ENCODE data around the gene JUP. TPM values are rescaled to one million over a fixed set of nuclear protein-coding genes. Genes with fewer than 3 reads are reported as not detected.

JUP gene
- polyA plus RNA-seq, 1 donor from 2014 or later = 46.1 TPM

- H3K27ac ChIP-seq (ENCODE audit: low read length) = no peak overlapping the region
Measured at GRCh38 chr17:41773731-41774193, 12.7 kb downstream of the JUP start.

GRCh38 chr17:41773190-41773588, 13.3 kb downstream of the JUP start:
- Histone ChIP-seq H3K9me3 (ENCODE audit: low read length) (no peaks in the 10 kb centered on the region), H3K27me3 (ENCODE audit: insufficient read depth, low read depth, low read length) (no peaks in the 10 kb centered on the region), H3K27ac (ENCODE audit: low read length) (no peak overlapping the region), H3K36me3 (ENCODE audit: insufficient read depth, low read length) (no peaks in the 10 kb centered on the region), H3K9me2 (ENCODE audit: insufficient read depth, low read length) (no peaks in the 10 kb centered on the region), H2AFZ (ENCODE audit: low read depth, low read length) (no peak overlapping the region), H3K79me2 (replicated peaks; ENCODE audit: insufficient read depth, low read length) (peaks cover 33% of the 10 kb centered on the region), H3K9ac (ENCODE audit: low read length) (no peak overlapping the region), H3K4me3 (ENCODE audit: low read length) (no peak overlapping the region), H3F3A (ENCODE audit: insufficient read depth, low read length, poor library complexity, severe bottlenecking) (no peaks in the 10 kb centered on the region), H3K4me2 (ENCODE audit: low read length) (no peak overlapping the region), H4K20me1 (ENCODE audit: insufficient read depth) (peaks cover 34% of the 10 kb centered on the region)
- TF ChIP-seq POLR2AphosphoS5 (IDR thresholded peaks at IDR 0.05) (no peak), REST (IDR thresholded peaks at IDR 0.05; ENCODE audit: borderline replicate concordance) (no peak), TAF1 (IDR thresholded peaks at IDR 0.05; ENCODE audit: low read depth) (no peak), RAD21 (conservative IDR thresholded peaks at IDR 0.05) (no peak), EP300 (conservative IDR thresholded peaks at IDR 0.05; ENCODE audit: poor library complexity, severe bottlenecking) (no peak), MXI1 (conservative IDR thresholded peaks at IDR 0.05; ENCODE audit: poor library complexity, severe bottlenecking) (no peak)

More at GRCh38 chr17:41773731-41774193, 12.7 kb downstream of the JUP start:
- Histone ChIP-seq H2AFZ (ENCODE audit: low read depth, low read length) (no peak overlapping the region), H4K20me1 (ENCODE audit: insufficient read depth) (peaks cover 31% of the 10 kb centered on the region), H3K9me3 (ENCODE audit: low read length) (no peaks in the 10 kb centered on the region), H3K9ac (ENCODE audit: low read length) (no peak overlapping the region), H3K36me3 (ENCODE audit: insufficient read depth, low read length) (no peaks in the 10 kb centered on the region), H3K27me3 (ENCODE audit: insufficient read depth, low read depth, low read length) (no peaks in the 10 kb centered on the region), H3K4me3 (ENCODE audit: low read length) (no peak overlapping the region), H3K79me2 (replicated peaks; ENCODE audit: insufficient read depth, low read length) (peaks cover 34% of the 10 kb centered on the region), H3F3A (ENCODE audit: insufficient read depth, low read length, poor library complexity, severe bottlenecking) (no peaks in the 10 kb centered on the region), H3K9me2 (ENCODE audit: insufficient read depth, low read length) (no peaks in the 10 kb centered on the region), H3K4me2 (ENCODE audit: low read length) (no peak overlapping the region)
- TF ChIP-seq POLR2AphosphoS5 (IDR thresholded peaks at IDR 0.05) = no peak
- no peak for TF ChIP-seq TAF1 (IDR thresholded peaks at IDR 0.05; ENCODE audit: low read depth)
- TF ChIP-seq SMC3 (conservative IDR thresholded peaks at IDR 0.05; ENCODE audit: poor library complexity) = no peak
- no peak for TF ChIP-seq EP300 (conservative IDR thresholded peaks at IDR 0.05; ENCODE audit: poor library complexity, severe bottlenecking)
- TF ChIP-seq MXI1 (conservative IDR thresholded peaks at IDR 0.05; ENCODE audit: poor library complexity, severe bottlenecking) = no peak
- no peak for TF ChIP-seq CTCF (IDR thresholded peaks at IDR 0.05; ENCODE audit: poor library complexity, severe bottlenecking)

All from neural cell (in vitro differentiated cells).